ENCODE results near the gene PTX3. TPM values are rescaled to one million over a fixed set of nuclear protein-coding genes. Genes with fewer than 3 reads are reported as not detected.

Gene PTX3
- total RNA-seq, 2 experiments from 2014 or later, result not detected

GRCh38 chr3:157420606-157421130, 16.0 kb upstream of the PTX3 start:
- POLR2A ChIA-PET, result interaction anchor here (0.8 kb wide), 1 partner anchor 12 kb away, joined by 3 read pairs; no protein-coding TSS in a partner anchor
- CTCF ChIA-PET (ENCODE audit: unreplicated experiment), result interaction anchor here (0.5 kb wide), 1 partner anchor 178 kb away, joined by 4 read pairs; no protein-coding TSS in a partner anchor

GRCh38 chr3:157423337-157423736, 13.3 kb upstream of the PTX3 start:
- H3K79me2 ChIP-seq (ENCODE audit: insufficient read depth, low read depth, low read length), result no peaks in the 10 kb centered on the region
- ChIA-PET POLR2A (no interaction called here), CTCF (ENCODE audit: unreplicated experiment) (no interaction called here)
- no peak overlapping the region for H3K4me2 ChIP-seq (ENCODE audit: low read length)
- H3K36me3 ChIP-seq (ENCODE audit: insufficient read depth, low read length), result no peaks in the 10 kb centered on the region
- H3K9me2 ChIP-seq (ENCODE audit: insufficient read depth, low read length), result no peaks in the 10 kb centered on the region
- no peak for TF ChIP-seq CTCF (conservative IDR thresholded peaks at IDR 0.05; ENCODE audit: low read length)
- no peaks in the 10 kb centered on the region for H4K20me1 ChIP-seq (ENCODE audit: insufficient read depth, low read length)
- BruUV-seq (replicated peaks), result no TSS peak
- DNase-seq (ENCODE audit: low spot score), result no peak
- intact Hi-C loops (cut with micrococcal nuclease; ENCODE audit: unreplicated experiment), result no loop called here
- H3K9me3 ChIP-seq (ENCODE audit: low read length), result no peaks in the 10 kb centered on the region
- H3K4me3 ChIP-seq (ENCODE audit: low read depth, low read length, poor library complexity, severe bottlenecking), result no peak overlapping the region
- no peak overlapping the region for H2AFZ ChIP-seq (ENCODE audit: low read length)
- H3K4me1 ChIP-seq (ENCODE audit: insufficient read depth, low read length, poor library complexity, severe bottlenecking), result no peaks in the 10 kb centered on the region
- no peak overlapping the region for H3K27ac ChIP-seq (ENCODE audit: low read depth, low read length, poor library complexity, severe bottlenecking)

More at GRCh38 chr3:157420606-157421130, 16.0 kb upstream of the PTX3 start:
- no peak overlapping the region for H3K4me2 ChIP-seq (ENCODE audit: low read length)
- no peaks in the 10 kb centered on the region for H3K4me1 ChIP-seq (ENCODE audit: insufficient read depth, low read length, poor library complexity, severe bottlenecking)
- no peak for TF ChIP-seq EZH2phosphoT487 (IDR thresholded peaks at IDR 0.05; ENCODE audit: borderline replicate concordance, low read depth, low read length)
- H3K27ac ChIP-seq (ENCODE audit: low read depth, low read length, poor library complexity, severe bottlenecking), result no peak overlapping the region
- H3K9me2 ChIP-seq (ENCODE audit: insufficient read depth, low read length), result no peaks in the 10 kb centered on the region
- intact Hi-C loops (cut with micrococcal nuclease; ENCODE audit: unreplicated experiment), result no loop called here
- H4K20me1 ChIP-seq (ENCODE audit: insufficient read depth, low read length), result no peaks in the 10 kb centered on the region
- H2AFZ ChIP-seq (ENCODE audit: low read length), result no peak overlapping the region
- DNase-seq (ENCODE audit: low spot score), result no peak
- no peaks in the 10 kb centered on the region for H3K9me3 ChIP-seq (ENCODE audit: low read length)
- no TSS peak for BruUV-seq (replicated peaks)
- no peaks in the 10 kb centered on the region for H3K79me2 ChIP-seq (ENCODE audit: insufficient read depth, low read depth, low read length)
- no peaks in the 10 kb centered on the region for H3K36me3 ChIP-seq (ENCODE audit: insufficient read depth, low read length)
- no peak overlapping the region for H3K4me3 ChIP-seq (ENCODE audit: low read depth, low read length, poor library complexity, severe bottlenecking)

- no peak overlapping the region for H3K4me2 ChIP-seq (ENCODE audit: low read length)
- H3K4me1 ChIP-seq (ENCODE audit: insufficient read depth, low read length, poor library complexity, severe bottlenecking), result no peaks in the 10 kb centered on the region
- no peaks in the 10 kb centered on the region for H3K9me2 ChIP-seq (ENCODE audit: insufficient read depth, low read length)
- ChIA-PET CTCF (ENCODE audit: unreplicated experiment) (no interaction called here), POLR2A (no interaction called here)
- H3K79me2 ChIP-seq (ENCODE audit: insufficient read depth, low read depth, low read length), result no peaks in the 10 kb centered on the region
- no peaks in the 10 kb centered on the region for H3K9me3 ChIP-seq (ENCODE audit: low read length)
- H4K20me1 ChIP-seq (ENCODE audit: insufficient read depth, low read length), result no peaks in the 10 kb centered on the region
- H3K27ac ChIP-seq (ENCODE audit: low read depth, low read length, poor library complexity, severe bottlenecking), result no peak overlapping the region
- intact Hi-C loops (cut with micrococcal nuclease; ENCODE audit: unreplicated experiment), result no loop called here
- H3K4me3 ChIP-seq (ENCODE audit: low read depth, low read length, poor library complexity, severe bottlenecking), result no peak overlapping the region
- no peaks in the 10 kb centered on the region for H3K36me3 ChIP-seq (ENCODE audit: insufficient read depth, low read length)
- H2AFZ ChIP-seq (ENCODE audit: low read length), result no peak overlapping the region
- no TSS peak for BruUV-seq (replicated peaks)
- no peak for DNase-seq (ENCODE audit: low spot score)
- TF ChIP-seq CTCF (conservative IDR thresholded peaks at IDR 0.05; ENCODE audit: low read length) (no peak), EZH2phosphoT487 (IDR thresholded peaks at IDR 0.05; ENCODE audit: borderline replicate concordance, low read depth, low read length) (no peak)
Measured at GRCh38 chr3:157427901-157428300, 8.7 kb upstream of the PTX3 start.
